Neuronal stem cell (in vitro differentiated cells): ENCODE results near the gene IGSF3. TPM values are rescaled to one million over a fixed set of nuclear protein-coding genes. Genes with fewer than 3 reads are reported as not detected.

Experiments
- small RNA-seq: library from polyadenylated mRNA; stranded (forward); fragments of <200 nt; extraction: miRNeasy Mini kit (QIAGEN cat#:217004); gene quantifications from one replicate; pipeline ENCODE3, GENCODE V24; 2013; ENCODE audit not compliant: insufficient read depth

Gene IGSF3

Small RNA genes within 50 kb of the gene (small RNA-seq; reads per million reads assigned to genes)
- gene MIR320B1 (not detected), gene MIR548AC (not detected)
